ENCODE results near the gene POLD4. TPM values are rescaled to one million over a fixed set of nuclear protein-coding genes. Genes with fewer than 3 reads are reported as not detected.

POLD4 gene
- total RNA-seq, 1 experiment from 2014 or later: 95.1 TPM

- H3K36me3 Mint-ChIP-seq (ENCODE audit: insufficient read depth, unreplicated experiment): no peaks in the 10 kb centered on the region
- H3K9me3 Mint-ChIP-seq (ENCODE audit: low read depth, unreplicated experiment): no peaks in the 10 kb centered on the region
- intact Hi-C loops (cut with micrococcal nuclease; ENCODE audit: unreplicated experiment): no loop called here
- no peak for TF ChIP-seq CTCF (IDR thresholded peaks at IDR 0.05; ENCODE audit: unreplicated experiment)
- H3K27ac Mint-ChIP-seq (ENCODE audit: unreplicated experiment): no peak overlapping the region
- H3K4me3 Mint-ChIP-seq (ENCODE audit: low read depth, unreplicated experiment): no peak overlapping the region
- no peak for DNase-seq
- CTCF ChIA-PET: interaction anchor here (0.7 kb wide), 2 partner anchors 41 to 79 kb away, joined by 4 read pairs; no protein-coding TSS in a partner anchor
- no peaks in the 10 kb centered on the region for H3K4me1 Mint-ChIP-seq (ENCODE audit: low read depth, unreplicated experiment)
- H3K27me3 Mint-ChIP-seq (ENCODE audit: unreplicated experiment): no peaks in the 10 kb centered on the region
- no TSS peak for BruUV-seq (replicated peaks)
These were observed 21.2 kb downstream of the POLD4 start for GRCh38 chr11:67332081-67332691.

- no peak for DNase-seq
- no peak overlapping the region for H3K27ac Mint-ChIP-seq (ENCODE audit: unreplicated experiment)
- no peak for TF ChIP-seq CTCF (IDR thresholded peaks at IDR 0.05; ENCODE audit: unreplicated experiment)
- H3K4me1 Mint-ChIP-seq (ENCODE audit: low read depth, unreplicated experiment): peaks cover 10% of the 10 kb centered on the region
- intact Hi-C loops (cut with micrococcal nuclease; ENCODE audit: unreplicated experiment): no loop called here
- H3K9me3 Mint-ChIP-seq (ENCODE audit: low read depth, unreplicated experiment): no peaks in the 10 kb centered on the region
- CTCF ChIA-PET: no interaction called here
- no peak overlapping the region for H3K4me3 Mint-ChIP-seq (ENCODE audit: low read depth, unreplicated experiment)
- H3K36me3 Mint-ChIP-seq (ENCODE audit: insufficient read depth, unreplicated experiment): peaks cover 8% of the 10 kb centered on the region
- no peaks in the 10 kb centered on the region for H3K27me3 Mint-ChIP-seq (ENCODE audit: unreplicated experiment)
- BruUV-seq (replicated peaks): no TSS peak
These were observed 29.8 kb downstream of the POLD4 start for GRCh38 chr11:67323526-67323925.

- CTCF ChIA-PET: interaction anchor here (1.0 kb wide), 1 partner anchor 57 kb away, joined by 3 read pairs; no protein-coding TSS in a partner anchor
- no peaks in the 10 kb centered on the region for H3K9me3 Mint-ChIP-seq (ENCODE audit: low read depth, unreplicated experiment)
- intact Hi-C loops (cut with micrococcal nuclease; ENCODE audit: unreplicated experiment): no loop called here
- TF ChIP-seq CTCF (IDR thresholded peaks at IDR 0.05; ENCODE audit: unreplicated experiment): no peak
- no peaks in the 10 kb centered on the region for H3K27me3 Mint-ChIP-seq (ENCODE audit: unreplicated experiment)
- H3K36me3 Mint-ChIP-seq (ENCODE audit: insufficient read depth, unreplicated experiment): peaks cover 23% of the 10 kb centered on the region
- BruUV-seq (replicated peaks): no TSS peak
- H3K4me3 Mint-ChIP-seq (ENCODE audit: low read depth, unreplicated experiment): no peak overlapping the region
- no peak overlapping the region for H3K27ac Mint-ChIP-seq (ENCODE audit: unreplicated experiment)
- peaks cover 10% of the 10 kb centered on the region for H3K4me1 Mint-ChIP-seq (ENCODE audit: low read depth, unreplicated experiment)
- DNase-seq: no peak
These were observed 31.3 kb downstream of the POLD4 start for GRCh38 chr11:67322049-67322448.

- no peak for TF ChIP-seq CTCF (IDR thresholded peaks at IDR 0.05; ENCODE audit: unreplicated experiment)
- BruUV-seq (replicated peaks): no TSS peak
- H3K4me1 Mint-ChIP-seq (ENCODE audit: low read depth, unreplicated experiment): peaks cover 10% of the 10 kb centered on the region
- H3K27me3 Mint-ChIP-seq (ENCODE audit: unreplicated experiment): no peaks in the 10 kb centered on the region
- DNase-seq: no peak
- no peak overlapping the region for H3K27ac Mint-ChIP-seq (ENCODE audit: unreplicated experiment)
- CTCF ChIA-PET: interaction anchor here (0.7 to 1.0 kb wide), 2 partner anchors 58 to 60 kb away, joined by 3 to 4 read pairs; no protein-coding TSS in a partner anchor
- H3K9me3 Mint-ChIP-seq (ENCODE audit: low read depth, unreplicated experiment): no peaks in the 10 kb centered on the region
- H3K36me3 Mint-ChIP-seq (ENCODE audit: insufficient read depth, unreplicated experiment): peaks cover 29% of the 10 kb centered on the region
- intact Hi-C loops (cut with micrococcal nuclease; ENCODE audit: unreplicated experiment): no loop called here
- no peak overlapping the region for H3K4me3 Mint-ChIP-seq (ENCODE audit: low read depth, unreplicated experiment)
These were observed 32.0 kb downstream of the POLD4 start for GRCh38 chr11:67321313-67321871.
